Stimulated activated CD8-positive, alpha-beta memory T cell treated with anti-CD3 and anti-CD28 coated beads, Interleukin-15, amount 100 ng/mL, for 4 hours (primary cell): Measurements from ENCODE around the gene SLC38A10.
"Not testable (repeated sequence)": the region's sequence is repeated elsewhere in the genome, so short reads cannot be mapped to it uniquely, and the experiment has no call there.

Experiments used
- DNase-seq, 2 donors: peaks; one replicate each; pipeline ENCODE4 v3.0.0-alpha.2; 2020; ENCODE audit warnings: low read depth in 2 of 2

The SLC38A10 gene

GRCh38 chr17:81312624-81313325 is 17.7 kb upstream of the SLC38A10 start:
- no peak for DNase-seq

- DNase-seq = no peak
Measured at GRCh38 chr17:81311946-81312345, 16.8 kb upstream of the SLC38A10 start.

- DNase-seq = no peak
Measured at GRCh38 chr17:81310949-81311550, 15.9 kb upstream of the SLC38A10 start.

- DNase-seq = no peak
Measured at GRCh38 chr17:81309859-81310839, 15.0 kb upstream of the SLC38A10 start.

GRCh38 chr17:81309140-81309858 is 14.2 kb upstream of the SLC38A10 start:
- no peak for DNase-seq

- not testable (repeated sequence) for DNase-seq
Measured at GRCh38 chr17:81308784-81309139, 13.7 kb upstream of the SLC38A10 start.

- DNase-seq = no peak
Measured at GRCh38 chr17:81307636-81308560, 12.8 kb upstream of the SLC38A10 start.

GRCh38 chr17:81306898-81307510 is 11.9 kb upstream of the SLC38A10 start:
- no peak for DNase-seq

- no peak for DNase-seq
Measured at GRCh38 chr17:81306491-81306890, 11.4 kb upstream of the SLC38A10 start.

- DNase-seq = no peak
Measured at GRCh38 chr17:81305051-81305630, 10.0 kb upstream of the SLC38A10 start.

GRCh38 chr17:81304196-81305015 is 9.3 kb upstream of the SLC38A10 start:
- DNase-seq = no peak

GRCh38 chr17:81303385-81303784 is 8.3 kb upstream of the SLC38A10 start:
- DNase-seq = no peak

GRCh38 chr17:81302861-81303333 is 7.8 kb upstream of the SLC38A10 start:
- DNase-seq = no peak

GRCh38 chr17:81302324-81302723 is 7.2 kb upstream of the SLC38A10 start:
- DNase-seq = no peak

GRCh38 chr17:81301195-81302144 is 6.4 kb upstream of the SLC38A10 start:
- DNase-seq = no peak

- no peak for DNase-seq
Measured at GRCh38 chr17:81300586-81301155, 5.6 kb upstream of the SLC38A10 start.

- DNase-seq = no peak
Measured at GRCh38 chr17:81299846-81300585, 4.9 kb upstream of the SLC38A10 start.
